Stimulated activated CD8-positive, alpha-beta memory T cell treated with anti-CD3 and anti-CD28 coated beads, Interleukin-15, amount 100 ng/mL, for 1 hour (primary cell): Measurements from ENCODE around the gene NEDD8.
"Not testable (repeated sequence)": the region's sequence is repeated elsewhere in the genome, so short reads cannot be mapped to it uniquely, and the experiment has no call there.

Experiments used
- DNase-seq: peaks from one replicate; pipeline ENCODE4 v3.0.0-alpha.2; 2020; ENCODE audit warnings: low read depth

NEDD8 gene

DNA sequence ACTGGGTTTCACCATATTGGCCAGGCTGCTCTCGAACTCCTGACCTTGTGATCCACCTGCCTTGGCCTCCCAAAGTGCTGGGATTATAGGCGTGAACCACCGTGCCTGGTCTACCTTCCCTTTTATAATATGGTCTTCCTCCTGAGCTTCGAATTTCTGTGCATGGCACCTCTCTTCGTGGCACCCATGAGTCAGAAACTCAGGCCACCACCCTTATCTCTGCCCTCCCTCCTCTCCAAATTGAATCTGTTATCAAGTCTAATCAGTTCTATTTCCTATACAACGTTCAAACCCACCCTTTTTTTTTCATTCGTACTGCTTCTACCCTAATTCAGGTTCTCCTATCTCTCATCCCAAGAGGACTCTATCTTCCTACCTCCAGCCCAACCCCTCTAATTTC is 15.3 kb upstream of the NEDD8 start:
- DNase-seq = no peak

GRCh38 chr14:24246765-24247212 is 14.6 kb upstream of the NEDD8 start:
- DNase-seq = no peak

GRCh38 chr14:24245350-24245749 is 13.2 kb upstream of the NEDD8 start:
- DNase-seq = not testable (repeated sequence)

DNA sequence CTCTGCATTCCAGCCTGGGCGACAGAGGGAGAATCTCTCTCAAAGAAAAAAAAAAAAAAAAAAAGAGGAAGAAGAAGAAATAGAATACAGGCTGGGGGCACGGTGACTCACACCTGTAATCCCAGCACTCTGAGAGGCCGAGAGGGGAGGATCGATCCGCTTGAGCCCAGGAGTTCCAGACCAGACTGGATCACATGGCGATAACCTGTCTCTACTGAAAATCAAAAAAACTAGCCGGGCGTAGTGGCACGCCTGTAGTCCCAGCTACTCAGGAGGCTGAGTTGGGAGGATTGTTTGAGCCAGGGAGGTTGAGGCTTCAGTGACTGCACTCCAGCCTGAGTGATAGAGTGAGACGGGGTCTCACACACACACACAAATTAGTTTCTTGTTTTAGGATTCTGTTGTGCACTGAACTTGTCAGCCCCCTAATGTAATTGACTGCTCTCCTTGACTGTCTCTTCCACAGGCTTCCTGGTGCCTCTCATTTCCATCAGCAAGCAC is 11.2 kb upstream of the NEDD8 start:
- DNase-seq = no peak

DNA sequence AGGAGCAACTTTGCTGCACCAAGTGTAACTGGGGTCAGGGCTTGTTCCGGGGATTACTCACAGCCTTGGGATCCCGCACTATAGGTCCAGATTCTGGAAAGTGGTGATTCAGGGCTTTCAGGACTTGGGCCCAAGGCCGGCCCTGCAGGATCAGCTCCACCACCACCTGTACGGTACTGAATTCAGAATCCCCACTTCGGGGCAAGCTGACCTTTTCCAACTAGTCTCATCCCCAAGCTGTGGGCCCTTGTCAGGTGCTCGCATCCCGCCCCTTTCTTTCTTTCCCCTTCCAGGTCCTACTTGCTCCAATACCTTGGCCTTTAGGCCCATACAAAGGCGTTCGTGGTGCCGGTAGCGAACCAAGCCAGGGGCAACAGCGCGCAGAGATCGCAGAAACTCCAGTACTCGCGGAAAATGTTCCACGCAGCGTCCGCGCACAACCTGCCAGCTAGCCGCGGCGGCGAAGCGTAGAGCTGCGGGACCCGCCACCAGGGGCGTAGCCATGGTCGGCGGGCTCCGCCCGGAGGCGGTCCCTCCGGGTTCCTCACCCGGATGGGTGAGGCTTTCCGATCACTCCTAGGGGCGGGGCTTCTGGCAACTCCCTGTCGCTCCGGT is 9.8 kb upstream of the NEDD8 start:
- peak; percentile 84 for DNase-seq

DNA sequence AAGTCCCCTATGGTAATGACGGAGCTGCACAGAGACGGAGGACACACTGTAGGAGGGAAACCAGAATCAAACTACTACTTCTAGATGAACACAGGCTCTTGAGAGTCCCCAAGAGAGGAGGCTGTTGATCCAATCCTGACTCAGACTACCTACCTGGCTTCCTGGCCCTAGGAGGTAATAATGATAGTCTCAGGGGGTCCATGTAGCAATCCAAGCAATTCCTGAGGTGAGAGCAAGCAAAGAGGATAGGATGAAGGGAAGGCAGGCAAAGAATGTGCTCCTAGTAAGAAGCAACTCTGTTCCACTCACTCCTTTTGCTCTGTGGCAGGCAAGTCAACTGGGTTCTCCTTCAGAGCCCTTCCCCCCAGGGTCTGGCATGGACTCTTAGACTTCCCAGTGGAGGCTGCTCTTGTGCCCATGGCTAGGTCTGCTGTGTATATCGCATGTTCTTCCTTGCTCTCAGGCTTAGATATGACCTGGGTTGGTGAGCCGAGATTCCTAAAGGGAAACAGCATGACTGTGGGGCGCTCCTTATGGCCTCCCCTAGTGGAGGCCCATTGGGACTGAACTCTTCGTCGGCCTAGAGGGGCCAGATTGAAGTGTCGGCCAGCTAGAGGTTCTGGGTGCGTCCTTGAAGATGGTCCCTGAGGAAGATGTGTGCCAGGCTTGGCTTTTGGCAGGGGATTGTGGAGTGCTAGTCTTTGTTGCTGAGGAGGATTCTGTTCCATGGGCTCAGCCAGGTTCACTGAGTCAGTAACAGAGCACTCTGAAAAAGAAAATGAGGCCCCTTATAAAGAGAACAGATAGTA is 8.1 kb upstream of the NEDD8 start:
- no peak for DNase-seq

DNA sequence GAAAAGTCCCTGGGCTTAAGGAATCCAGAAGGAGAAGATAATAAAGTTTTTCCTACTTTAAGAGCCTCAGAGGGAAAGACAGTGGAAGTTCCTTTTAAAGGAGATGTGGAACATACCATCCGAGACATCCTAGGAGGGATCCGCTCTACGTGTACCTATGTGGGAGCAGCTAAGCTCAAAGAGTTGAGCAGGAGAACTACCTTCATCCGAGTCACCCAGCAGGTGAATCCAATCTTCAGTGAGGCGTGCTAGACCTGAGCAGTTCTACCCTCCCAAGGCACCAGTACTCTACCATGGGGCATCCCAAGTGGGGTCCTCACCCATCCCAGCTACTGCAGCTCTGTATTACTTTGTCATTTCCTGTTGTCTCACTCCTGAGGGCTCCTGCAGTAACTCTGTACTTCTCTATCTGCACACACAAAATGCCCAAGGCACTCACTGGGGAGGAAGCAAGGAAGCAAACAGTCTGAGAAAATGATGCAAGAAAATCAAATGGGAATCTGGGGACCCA is 6.4 kb upstream of the NEDD8 start:
- no peak for DNase-seq

DNA sequence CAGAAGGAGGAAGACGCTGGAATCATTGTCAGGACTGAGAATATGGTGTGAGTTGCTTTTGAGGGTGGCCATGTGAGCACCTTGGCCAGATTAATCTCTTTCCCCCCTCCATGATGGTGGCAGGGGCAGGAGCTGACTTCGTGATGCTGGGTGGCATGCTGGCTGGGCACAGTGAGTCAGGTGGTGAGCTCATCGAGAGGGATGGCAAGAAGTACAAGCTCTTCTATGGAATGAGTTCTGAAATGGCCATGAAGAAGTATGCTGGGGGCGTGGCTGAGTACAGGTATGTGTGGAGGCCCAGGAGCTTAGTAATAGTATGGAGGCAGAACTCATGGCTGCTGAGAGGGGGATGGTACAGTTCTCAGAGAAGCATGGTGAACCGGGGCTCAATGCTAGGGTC is 6.0 kb upstream of the NEDD8 start:
- no peak for DNase-seq

DNA sequence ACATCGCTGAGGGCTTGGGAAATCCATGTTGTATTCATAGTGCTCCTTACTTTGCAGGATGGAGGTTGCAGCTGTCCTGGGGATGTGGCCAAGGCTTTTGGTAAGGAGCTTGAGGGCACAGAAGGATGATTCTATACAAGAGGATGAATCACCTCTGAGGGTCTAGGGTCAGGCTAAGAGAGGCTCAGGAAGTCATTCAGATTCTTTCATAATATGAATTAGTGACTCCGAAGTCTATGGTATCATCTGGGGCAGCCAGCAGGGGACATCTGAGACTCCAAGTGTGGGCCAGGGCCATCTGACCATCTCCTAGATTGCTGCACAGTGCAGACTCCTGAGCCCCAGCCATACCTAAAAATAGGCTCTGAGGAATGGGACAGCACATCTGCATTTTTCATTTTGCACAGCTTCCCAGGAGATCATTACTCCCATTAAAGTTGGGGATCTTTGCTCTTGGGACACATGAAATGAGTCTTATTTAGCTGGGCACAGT is 5.3 kb upstream of the NEDD8 start:
- no peak for DNase-seq

DNA sequence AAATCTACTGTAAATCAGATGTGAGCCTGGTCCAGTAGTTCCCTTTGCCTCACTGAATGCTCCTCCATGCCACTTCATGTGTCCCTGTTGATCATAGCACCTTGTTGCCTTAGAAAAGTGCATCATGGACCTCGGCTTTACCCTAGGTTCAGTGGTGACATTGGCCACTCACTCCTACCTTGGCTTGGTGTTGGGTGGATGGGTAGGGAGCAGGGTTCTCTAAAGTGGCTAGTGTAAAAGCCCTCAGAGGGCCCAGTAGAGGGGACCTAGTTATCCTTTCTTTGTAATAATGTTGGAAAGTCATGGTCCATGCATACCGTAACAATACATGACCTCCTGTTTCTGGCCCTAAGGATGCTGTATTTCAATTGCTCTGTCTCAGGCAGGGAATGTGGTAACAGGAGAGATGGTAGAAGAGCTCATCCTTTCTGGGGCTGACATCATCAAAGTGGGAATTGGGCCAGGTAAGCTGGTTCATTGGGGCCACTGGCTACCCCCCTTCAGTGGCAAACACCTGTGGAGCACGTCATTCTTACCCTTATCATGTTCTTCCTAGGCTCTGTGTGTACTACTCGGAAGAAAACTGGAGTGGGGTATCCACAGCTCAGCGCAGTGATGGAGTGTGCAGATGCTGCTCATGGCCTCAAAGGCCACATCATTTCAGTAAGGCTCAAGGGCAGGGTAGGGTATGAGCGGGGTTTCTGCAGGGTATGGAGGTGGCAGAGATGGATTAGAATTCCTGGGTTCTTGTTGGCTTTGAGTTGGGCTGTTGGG is 4.7 kb upstream of the NEDD8 start:
- no peak for DNase-seq

- no peak for DNase-seq
Observed at GRCh38 chr14:24235804-24236688, 3.9 kb upstream of the NEDD8 start.

DNA sequence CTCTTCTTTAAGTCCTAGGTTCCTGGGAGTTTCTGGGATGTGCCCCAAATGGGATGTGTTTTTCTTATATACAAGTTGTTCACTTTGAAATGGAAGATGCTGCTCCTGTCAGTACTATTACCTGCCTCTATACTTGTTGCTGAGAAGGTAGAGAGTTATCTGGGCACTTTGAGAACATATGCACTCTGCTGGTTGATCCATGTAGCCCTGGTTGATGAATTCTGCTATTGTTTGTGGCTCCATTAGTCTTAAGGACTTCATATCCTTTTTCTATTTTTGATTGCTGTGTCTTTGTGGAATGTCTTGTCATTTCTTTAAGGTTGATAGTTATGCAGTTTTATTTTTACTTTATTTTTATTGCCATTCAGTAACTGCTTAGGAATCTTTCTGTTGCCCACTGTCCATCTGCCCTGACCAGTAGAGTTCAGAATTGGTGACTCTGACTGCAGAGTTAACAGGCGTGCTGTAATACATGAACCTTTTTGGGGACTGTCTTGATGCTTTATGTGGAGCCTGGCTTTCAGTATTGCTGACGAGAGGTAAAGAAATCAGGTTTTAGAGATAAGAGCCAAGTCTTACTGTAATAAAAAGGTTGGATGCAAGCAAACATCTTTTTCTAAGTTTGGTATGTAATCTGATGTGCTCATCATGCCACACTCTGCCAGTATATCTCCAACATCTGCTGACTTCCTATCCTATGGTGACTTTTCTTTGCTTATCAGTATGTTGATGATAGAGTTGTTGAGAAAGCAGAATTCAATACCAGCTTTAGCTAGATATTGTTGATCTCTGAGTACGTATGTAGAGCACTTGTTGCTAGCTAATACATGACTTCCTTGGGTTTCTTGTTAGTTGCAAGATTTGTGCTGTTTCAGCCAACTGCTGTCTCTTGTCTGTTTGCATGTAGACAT is 2.2 kb upstream of the NEDD8 start:
- no peak for DNase-seq

GRCh38 chr14:24233538-24233866 is 1.3 kb upstream of the NEDD8 start:
- no peak for DNase-seq

DNA sequence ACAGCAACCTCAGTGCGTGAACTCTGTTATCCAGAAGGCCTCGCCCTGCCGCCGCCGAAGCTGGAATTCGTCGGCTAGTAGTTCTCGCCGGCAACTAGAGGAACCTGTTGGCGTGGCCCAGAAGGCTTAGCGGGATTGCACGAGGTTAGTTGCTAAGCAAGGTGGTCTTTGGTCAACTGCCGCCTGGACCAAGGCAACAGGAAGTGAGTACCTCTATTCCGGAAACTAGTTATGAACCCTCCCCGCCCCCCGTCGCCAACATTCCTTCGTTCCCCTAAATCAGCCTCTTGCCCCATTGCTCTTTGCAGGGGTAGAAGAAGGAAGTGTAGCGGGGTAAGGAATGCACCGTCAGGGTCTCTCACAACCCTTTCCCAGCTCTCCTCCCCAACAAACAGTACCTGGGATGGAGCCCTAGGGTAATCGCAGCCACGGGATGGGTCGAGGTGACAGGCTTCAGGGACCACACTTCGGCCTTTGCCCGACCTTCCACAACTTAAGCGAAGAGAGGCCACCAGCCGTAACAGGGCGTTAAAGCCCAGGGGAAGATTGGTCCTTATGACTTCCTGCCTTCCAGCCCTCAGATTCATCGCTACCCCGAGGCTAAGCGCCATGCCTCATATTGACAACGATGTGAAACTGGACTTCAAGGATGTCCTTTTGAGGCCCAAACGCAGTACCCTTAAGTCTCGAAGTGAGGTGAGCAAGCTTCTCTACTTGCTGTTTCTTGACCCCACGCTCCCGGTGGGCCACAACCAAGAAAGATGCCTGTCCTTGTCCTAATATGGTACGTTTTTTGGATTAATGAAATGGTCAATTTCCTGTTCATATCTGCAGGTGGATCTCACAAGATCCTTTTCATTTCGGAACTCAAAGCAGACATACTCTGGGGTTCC is 724 bp upstream of the NEDD8 start, which contains the start of gene GMPR2:
Gene GMPR2 (plus strand): TSS at position 285 of the 893 bp plus-strand sequence. CDS start 325 bp downstream, at position 610.
- no peak for DNase-seq

GRCh38 chr14:24231263-24232120 is 675 bp downstream of the NEDD8 start:
- no peak for DNase-seq

GRCh38 chr14:24228902-24229301 is 3.3 kb downstream of the NEDD8 start:
- DNase-seq = no peak

- no peak for DNase-seq
Observed at GRCh38 chr14:24226473-24226872, 5.7 kb downstream of the NEDD8 start.

- DNase-seq = no peak
Observed at GRCh38 chr14:24224618-24225071, 7.5 kb downstream of the NEDD8 start.
